Activated CD4-positive, alpha-beta T cell treated with anti-CD3 and anti-CD28 coated beads for 4 hours (primary cell): ENCODE results near the gene THSD4.

Experiments
- DNase-seq, 2 donors: peaks; one replicate each; pipeline ENCODE4 v3.0.0-alpha.2; 2020

THSD4 gene

GRCh38 chr15:71566226-71566625 is 451.0 kb downstream of the THSD4 start:
- no peak for DNase-seq

- no peak for DNase-seq
Measured at GRCh38 chr15:71567173-71567572, 451.9 kb downstream of the THSD4 start.

GRCh38 chr15:71568227-71568626 is 453.0 kb downstream of the THSD4 start:
- no peak for DNase-seq

- DNase-seq: no peak
Measured at GRCh38 chr15:71570736-71571135, 455.5 kb downstream of the THSD4 start.

- no peak for DNase-seq
Measured at GRCh38 chr15:71571641-71572040, 456.4 kb downstream of the THSD4 start.

- DNase-seq: no peak
Measured at GRCh38 chr15:71572452-71573053, 457.3 kb downstream of the THSD4 start.

- no peak for DNase-seq
Measured at GRCh38 chr15:71573599-71573998, 458.3 kb downstream of the THSD4 start.

- DNase-seq: no peak
Measured at GRCh38 chr15:71575474-71576045, 460.3 kb downstream of the THSD4 start.

- no peak for DNase-seq
Measured at GRCh38 chr15:71577071-71577470, 461.8 kb downstream of the THSD4 start.

- no peak for DNase-seq
Measured at GRCh38 chr15:71581398-71581930, 466.2 kb downstream of the THSD4 start.

GRCh38 chr15:71585159-71585558 is 469.9 kb downstream of the THSD4 start:
- no peak for DNase-seq

GRCh38 chr15:71586463-71586862 is 471.2 kb downstream of the THSD4 start:
- DNase-seq: no peak

- DNase-seq: no peak
Measured at GRCh38 chr15:71588746-71589145, 473.5 kb downstream of the THSD4 start.

- DNase-seq: no peak
Measured at GRCh38 chr15:71591057-71591456, 475.8 kb downstream of the THSD4 start.

- no peak for DNase-seq
Measured at GRCh38 chr15:71592203-71592602, 476.9 kb downstream of the THSD4 start.

GRCh38 chr15:71595846-71596553 is 480.7 kb downstream of the THSD4 start:
- DNase-seq: no peak

- DNase-seq: no peak
Measured at GRCh38 chr15:71596672-71597071, 481.4 kb downstream of the THSD4 start.

- DNase-seq: no peak
Measured at GRCh38 chr15:71597126-71597525, 481.9 kb downstream of the THSD4 start.

GRCh38 chr15:71597637-71598036 is 482.4 kb downstream of the THSD4 start:
- no peak for DNase-seq

GRCh38 chr15:71598741-71599140 is 483.5 kb downstream of the THSD4 start:
- no peak for DNase-seq

- DNase-seq: no peak
Measured at GRCh38 chr15:71599418-71600151, 484.3 kb downstream of the THSD4 start.

GRCh38 chr15:71600237-71600636 is 485.0 kb downstream of the THSD4 start:
- no peak for DNase-seq

- no peak for DNase-seq
Measured at GRCh38 chr15:71601038-71601834, 486.0 kb downstream of the THSD4 start.
